Panc1 (cell line): ENCODE measurements around the gene CLRN1. TPM values are rescaled to one million over a fixed set of nuclear protein-coding genes. Genes with fewer than 3 reads are reported as not detected.
A peak's percentile ranks its signal among the peaks of the same experiment; 100 is the strongest.

Experiments used
- ATAC-seq: fragments of 200-7000 bp; cut with Tn5 transposase; 2 replicates; pipeline ENCODE4 v1.9.1; 2020; ENCODE audit warnings: mild to moderate bottlenecking, moderate library complexity
- BruUV-seq: library from RNA; stranded (reverse); fragments of 400-500 nt; replicated peaks from 2 replicates; lab custom pipeline; 2021; lab: Mats Ljungman, UMichigan
- CTCF ChIA-PET: fragments of 300-600 bp; sonication (Branson Sonifier 250); formaldehyde crosslinking; loops from one replicate; lab custom pipeline; 2022; ENCODE audit warnings: antibody characterized with exemption; lab: Charles Lee
- POLR2A ChIA-PET: fragments of 300-600 bp; sonication (Branson Sonifier 250); formaldehyde crosslinking; loops from one replicate; lab custom pipeline; 2022; ENCODE audit warnings: antibody characterized with exemption; lab: Charles Lee
- DNase-seq: peaks from one replicate; pipeline ENCODE4 v3.0.0-alpha.2; 2010; ENCODE audit warnings: low read depth, low spot score
- H3K27ac ChIP-seq: 2 replicates; pipeline ENCODE4 v1.5.1; 2011; ENCODE audit warnings: mild to moderate bottlenecking, low read length, inconsistent platforms
- H3K27me3 ChIP-seq: fragments of 200-500 bp; sonication (Bioruptor generic); 2 replicates; pipeline ENCODE4 v1.6.0; 2014; ENCODE audit warnings: low read length, inconsistent platforms; ENCODE audit not compliant: control insufficient read depth, insufficient read depth
- H3K36me3 ChIP-seq: fragments of 200-500 bp; sonication (Bioruptor generic); 2 replicates; pipeline ENCODE4 v1.5.1; 2014; ENCODE audit warnings: inconsistent platforms, mild to moderate bottlenecking, low read length, moderate library complexity; ENCODE audit not compliant: control insufficient read depth, insufficient read depth
- H3K4me1 ChIP-seq: 2 replicates; pipeline ENCODE4 v1.5.1; 2011; ENCODE audit warnings: inconsistent platforms, mild to moderate bottlenecking, low read length, moderate library complexity; ENCODE audit not compliant: control insufficient read depth, insufficient read depth
- H3K4me3 ChIP-seq, 2 experiments: 2 replicates each; pipeline ENCODE4 v1.5.1; 2011 to 2012; ENCODE audit warnings: low read depth in 2 of 2, low read length in 2 of 2, mild to moderate bottlenecking in 2 of 2, inconsistent platforms in 1 of 2, moderate library complexity in 1 of 2
- H3K9me3 ChIP-seq: fragments of 200-500 bp; sonication (Bioruptor generic); 2 replicates; pipeline ENCODE4 v1.5.1; 2014; ENCODE audit warnings: low read depth, mild to moderate bottlenecking, inconsistent platforms, low read length, moderate library complexity; ENCODE audit not compliant: control insufficient read depth, insufficient read depth
- POLR2AphosphoS5 ChIP-seq: IDR thresholded peaks from 2 replicates; pipeline ENCODE4 v1.6.1; 2012; ENCODE audit warnings: mild to moderate bottlenecking, low read depth, low read length, moderate library complexity
- TCF7L2 ChIP-seq: IDR thresholded peaks from 2 replicates; pipeline ENCODE4 v1.6.1; 2011; ENCODE audit warnings: mild to moderate bottlenecking, low read depth, low read length, inconsistent platforms
- in situ Hi-C: cut with HindIII; loops from 2 replicates; pipeline ENCODE4 v1.10.0; 2016; ENCODE audit warnings: low sequenced_read_pairs, low pct_unique_long_range_greater_than_20kb
- intact Hi-C: fragments of 100-400 bp; cut with micrococcal nuclease; formaldehyde crosslinking; loops from one replicate; pipeline ENCODE4 v1.10.0; 2022; ENCODE audit not compliant: unreplicated experiment
- total RNA-seq: library from RNA; stranded (reverse); gene quantifications from one replicate; pipeline ENCODE4 v1.2.1, GENCODE V29; 2021; ENCODE audit not compliant: unreplicated experiment
- TF ChIP-seq, protein P1 (sequence below), 2 experiments: IDR thresholded peaks; 2 replicates each; pipeline ENCODE4 v1.6.1; 2011 to 2012; ENCODE audit warnings: low read depth in 2 of 2, control low read depth in 1 of 2, low read length in 1 of 2, mild to moderate bottlenecking in 1 of 2, moderate library complexity in 1 of 2; ENCODE audit not compliant: insufficient read depth in 1 of 2
- TF ChIP-seq, protein P2 (sequence below): fragments of 450-650 bp; IDR thresholded peaks from 2 replicates; pipeline ENCODE4 v1.5.1; 2017; ENCODE audit warnings: mild to moderate bottlenecking

Gene CLRN1
- total RNA-seq, 1 experiment from 2014 or later: not detected

DNA sequence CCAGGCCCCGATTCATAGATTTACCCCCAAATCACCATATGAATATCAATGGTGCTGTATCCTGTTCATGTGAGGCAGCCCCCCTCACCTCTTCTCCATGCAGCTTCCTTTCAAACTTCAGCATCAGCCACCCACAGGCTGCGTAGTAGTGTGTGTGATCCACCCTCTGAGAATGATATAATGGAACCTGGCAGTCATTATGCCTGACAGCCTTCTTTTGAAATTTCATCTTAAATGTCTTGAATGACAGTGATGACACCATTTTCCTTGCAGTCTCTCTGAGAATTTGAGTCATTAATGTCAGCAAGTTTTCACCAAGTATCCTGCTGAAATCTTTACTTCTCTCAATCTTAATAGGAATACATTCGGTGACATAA is 3.5 kb upstream of the CLRN1 start:
- no peak for ATAC-seq
- Histone ChIP-seq H3K36me3 (no peaks in the 10 kb centered on the region), H3K4me3 (no peak overlapping the region), H3K9me3 (no peaks in the 10 kb centered on the region), H3K27ac (no peak overlapping the region), H3K4me1 (no peaks in the 10 kb centered on the region), H3K27me3 (peaks cover 28% of the 10 kb centered on the region)
- BruUV-seq: no TSS peak
- POLR2A ChIA-PET: no interaction called here
- intact Hi-C loops: no loop called here
- DNase-seq: no peak
- in situ Hi-C loops: no loop called here
- TF ChIP-seq TCF7L2 (no peak), POLR2AphosphoS5 (no peak)
- CTCF ChIA-PET: no interaction called here

DNA sequence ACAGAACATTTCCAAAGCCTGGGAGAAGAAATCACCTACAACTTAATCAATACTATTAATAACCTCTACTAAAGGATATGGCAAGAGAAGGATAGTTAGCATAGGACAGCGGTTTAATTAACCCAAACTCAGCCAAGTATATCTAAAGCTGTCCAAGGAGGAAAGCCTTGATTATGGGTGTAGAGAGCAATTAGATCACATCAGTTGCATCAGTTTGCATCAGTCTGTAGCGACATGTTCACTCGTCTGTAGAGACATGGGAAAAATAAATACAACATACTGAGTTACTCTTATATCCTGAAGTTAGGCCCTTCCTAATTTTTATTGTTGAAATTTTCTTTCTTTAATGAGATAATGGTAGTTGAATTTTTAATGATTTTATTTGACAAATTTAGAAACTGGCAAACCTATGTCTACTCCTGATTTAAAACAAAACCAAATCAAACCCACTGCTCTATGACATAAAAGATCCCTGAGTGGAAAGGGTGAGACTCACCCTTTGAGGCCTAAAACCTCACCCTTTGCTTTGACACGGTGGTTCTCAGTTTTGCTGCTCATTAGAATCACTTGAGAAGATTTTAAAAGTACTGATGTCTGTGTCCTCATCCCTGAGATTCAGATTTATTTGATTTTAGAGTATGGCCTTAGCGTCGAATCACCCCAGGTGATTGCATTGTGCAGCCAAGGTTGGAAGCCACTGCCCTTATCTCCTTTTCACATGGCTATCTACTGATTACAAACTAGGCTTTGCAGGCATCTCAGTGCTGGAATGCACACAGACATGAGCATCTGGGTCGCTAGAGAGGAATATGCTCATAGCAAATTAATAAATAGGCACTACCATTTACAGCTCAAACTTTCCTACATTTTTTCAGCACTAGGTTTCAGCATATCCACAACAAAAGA is 2.8 kb upstream of the CLRN1 start:
- in situ Hi-C loops (no loop called here), intact Hi-C loops (no loop called here)
- TF ChIP-seq, protein P1, sequence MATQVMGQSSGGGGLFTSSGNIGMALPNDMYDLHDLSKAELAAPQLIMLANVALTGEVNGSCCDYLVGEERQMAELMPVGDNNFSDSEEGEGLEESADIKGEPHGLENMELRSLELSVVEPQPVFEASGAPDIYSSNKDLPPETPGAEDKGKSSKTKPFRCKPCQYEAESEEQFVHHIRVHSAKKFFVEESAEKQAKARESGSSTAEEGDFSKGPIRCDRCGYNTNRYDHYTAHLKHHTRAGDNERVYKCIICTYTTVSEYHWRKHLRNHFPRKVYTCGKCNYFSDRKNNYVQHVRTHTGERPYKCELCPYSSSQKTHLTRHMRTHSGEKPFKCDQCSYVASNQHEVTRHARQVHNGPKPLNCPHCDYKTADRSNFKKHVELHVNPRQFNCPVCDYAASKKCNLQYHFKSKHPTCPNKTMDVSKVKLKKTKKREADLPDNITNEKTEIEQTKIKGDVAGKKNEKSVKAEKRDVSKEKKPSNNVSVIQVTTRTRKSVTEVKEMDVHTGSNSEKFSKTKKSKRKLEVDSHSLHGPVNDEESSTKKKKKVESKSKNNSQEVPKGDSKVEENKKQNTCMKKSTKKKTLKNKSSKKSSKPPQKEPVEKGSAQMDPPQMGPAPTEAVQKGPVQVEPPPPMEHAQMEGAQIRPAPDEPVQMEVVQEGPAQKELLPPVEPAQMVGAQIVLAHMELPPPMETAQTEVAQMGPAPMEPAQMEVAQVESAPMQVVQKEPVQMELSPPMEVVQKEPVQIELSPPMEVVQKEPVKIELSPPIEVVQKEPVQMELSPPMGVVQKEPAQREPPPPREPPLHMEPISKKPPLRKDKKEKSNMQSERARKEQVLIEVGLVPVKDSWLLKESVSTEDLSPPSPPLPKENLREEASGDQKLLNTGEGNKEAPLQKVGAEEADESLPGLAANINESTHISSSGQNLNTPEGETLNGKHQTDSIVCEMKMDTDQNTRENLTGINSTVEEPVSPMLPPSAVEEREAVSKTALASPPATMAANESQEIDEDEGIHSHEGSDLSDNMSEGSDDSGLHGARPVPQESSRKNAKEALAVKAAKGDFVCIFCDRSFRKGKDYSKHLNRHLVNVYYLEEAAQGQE (IDR thresholded peaks at IDR 0.05; ENCODE audit: insufficient read depth in 1 of 2, low read depth in 2 of 2, low read length in 1 of 2): no peak
- TF ChIP-seq TCF7L2: no peak
- BruUV-seq: no TSS peak
- CTCF ChIA-PET: no interaction called here
- no peak for ATAC-seq
- Histone ChIP-seq H3K9me3 (no peaks in the 10 kb centered on the region), H3K36me3 (no peaks in the 10 kb centered on the region), H3K4me3 (no peak overlapping the region), H3K27ac (no peak overlapping the region), H3K27me3 (peaks cover 28% of the 10 kb centered on the region), H3K4me1 (no peaks in the 10 kb centered on the region)
- POLR2A ChIA-PET: no interaction called here
- DNase-seq: no peak

DNA sequence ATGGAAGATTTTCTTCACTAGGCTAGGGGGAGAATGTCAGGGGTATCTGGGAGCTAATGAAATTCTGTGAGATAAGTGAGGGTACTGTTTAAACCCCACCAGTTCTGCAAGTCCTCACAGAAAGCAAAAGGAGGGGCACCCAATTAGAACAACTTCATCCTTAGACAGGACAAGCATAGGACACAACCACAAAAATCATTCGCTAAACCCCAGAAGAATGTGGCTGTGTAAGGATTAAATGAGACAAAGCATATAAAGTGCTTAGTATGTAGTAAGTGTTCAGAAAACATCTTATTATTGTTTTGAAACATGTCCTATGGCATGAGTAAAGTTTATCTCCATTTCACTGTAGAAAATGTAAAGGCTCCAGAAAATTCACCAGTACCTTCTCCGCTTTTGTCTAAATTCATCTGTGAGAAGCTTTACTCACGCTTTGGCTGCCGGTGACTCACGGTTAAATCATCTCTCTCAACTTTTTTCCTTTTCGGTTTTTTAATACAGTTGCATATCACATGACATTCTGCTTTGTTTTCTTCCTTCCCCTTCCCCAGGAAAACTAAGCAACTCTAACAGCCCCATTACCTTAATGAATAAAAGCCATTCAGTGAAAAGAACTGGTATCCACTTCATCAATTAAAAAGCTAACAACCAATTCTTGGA is 1.7 kb downstream of the CLRN1 start:
- in situ Hi-C loops: no loop called here
- POLR2A ChIA-PET: no interaction called here
- intact Hi-C loops: no loop called here

More for the DNA sequence above, 1.7 kb downstream of the CLRN1 start:
- no peaks in the 10 kb centered on the region for H3K36me3 ChIP-seq
- H3K4me1 ChIP-seq: no peaks in the 10 kb centered on the region
- H3K27me3 ChIP-seq: peaks cover 12% of the 10 kb centered on the region
- DNase-seq: peak; percentile 22
- TF ChIP-seq TCF7L2: no peak
- TF ChIP-seq, protein P2, sequence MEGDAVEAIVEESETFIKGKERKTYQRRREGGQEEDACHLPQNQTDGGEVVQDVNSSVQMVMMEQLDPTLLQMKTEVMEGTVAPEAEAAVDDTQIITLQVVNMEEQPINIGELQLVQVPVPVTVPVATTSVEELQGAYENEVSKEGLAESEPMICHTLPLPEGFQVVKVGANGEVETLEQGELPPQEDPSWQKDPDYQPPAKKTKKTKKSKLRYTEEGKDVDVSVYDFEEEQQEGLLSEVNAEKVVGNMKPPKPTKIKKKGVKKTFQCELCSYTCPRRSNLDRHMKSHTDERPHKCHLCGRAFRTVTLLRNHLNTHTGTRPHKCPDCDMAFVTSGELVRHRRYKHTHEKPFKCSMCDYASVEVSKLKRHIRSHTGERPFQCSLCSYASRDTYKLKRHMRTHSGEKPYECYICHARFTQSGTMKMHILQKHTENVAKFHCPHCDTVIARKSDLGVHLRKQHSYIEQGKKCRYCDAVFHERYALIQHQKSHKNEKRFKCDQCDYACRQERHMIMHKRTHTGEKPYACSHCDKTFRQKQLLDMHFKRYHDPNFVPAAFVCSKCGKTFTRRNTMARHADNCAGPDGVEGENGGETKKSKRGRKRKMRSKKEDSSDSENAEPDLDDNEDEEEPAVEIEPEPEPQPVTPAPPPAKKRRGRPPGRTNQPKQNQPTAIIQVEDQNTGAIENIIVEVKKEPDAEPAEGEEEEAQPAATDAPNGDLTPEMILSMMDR: no peak
- no peak for ATAC-seq
- H3K9me3 ChIP-seq: no peaks in the 10 kb centered on the region
- BruUV-seq: no TSS peak
- no peak overlapping the region for H3K4me3 ChIP-seq
- CTCF ChIA-PET: interaction anchor here (0.7 kb wide), 1 partner anchor 114 kb away, joined by 3 read pairs; no protein-coding TSS in a partner anchor
- H3K27ac ChIP-seq: no peak overlapping the region
